ENCODE measurements around the gene SMURF2.

Gene SMURF2

DNA sequence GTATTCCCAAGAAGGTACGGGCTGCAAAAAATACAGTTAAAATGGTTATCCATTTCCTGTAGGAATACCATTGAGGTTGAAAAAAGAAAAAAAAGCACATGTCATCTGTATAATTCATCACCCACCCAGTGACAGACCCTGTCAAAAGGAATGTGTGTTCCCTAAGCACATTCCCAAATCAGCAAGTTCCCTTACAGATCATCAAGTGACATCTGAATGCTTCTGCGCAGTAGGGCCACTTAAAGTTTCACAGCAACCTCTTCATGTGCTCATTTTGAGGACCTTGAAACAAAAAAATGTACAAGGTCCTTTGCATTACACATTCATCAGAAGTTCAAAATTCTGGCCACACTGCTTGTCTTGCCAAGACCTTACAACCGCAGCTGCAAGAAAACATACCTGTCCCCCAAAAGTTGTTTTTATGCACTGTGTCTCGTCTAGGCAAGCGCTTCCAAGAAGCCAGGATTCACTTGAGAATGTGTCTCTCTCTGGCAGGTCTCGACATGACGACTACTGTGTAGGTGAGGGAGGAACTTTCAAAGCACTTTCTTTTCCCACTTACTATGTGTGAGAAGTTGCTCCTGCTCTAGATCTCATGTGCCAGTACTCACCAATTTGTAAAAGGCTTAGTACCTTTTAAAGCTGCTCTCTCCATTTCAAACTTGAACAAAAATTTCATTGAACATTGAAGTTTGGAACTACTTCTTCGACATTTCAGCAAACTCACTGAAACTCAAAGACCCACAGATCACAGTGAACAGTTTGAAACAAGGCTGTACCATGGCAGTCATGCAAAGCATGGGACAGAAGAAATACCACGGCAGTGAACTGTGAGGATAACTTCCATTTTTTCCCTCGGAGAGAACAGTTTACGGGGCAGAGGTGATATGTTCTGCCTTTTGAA, 161.0 kb downstream of the SMURF2 start:
- DNase-seq = no peak

DNA sequence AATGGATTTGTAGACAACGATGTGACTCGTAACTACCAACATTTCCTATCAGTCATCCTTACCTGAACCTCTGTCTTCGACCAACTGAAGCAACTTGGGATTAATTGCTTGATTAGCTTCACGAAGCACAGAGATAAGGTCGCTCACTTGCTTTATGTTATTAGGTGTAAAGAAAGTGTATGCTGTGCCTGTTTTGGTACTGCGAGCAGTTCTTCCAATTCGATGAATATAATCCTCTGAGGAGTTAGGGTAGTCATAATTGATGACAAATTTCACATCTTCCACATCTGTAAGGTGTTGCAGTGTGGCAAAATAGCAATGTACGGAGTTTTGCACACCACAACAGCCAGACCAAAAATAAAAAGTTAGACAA, 161.6 kb downstream of the SMURF2 start:
- no peak for DNase-seq

DNA sequence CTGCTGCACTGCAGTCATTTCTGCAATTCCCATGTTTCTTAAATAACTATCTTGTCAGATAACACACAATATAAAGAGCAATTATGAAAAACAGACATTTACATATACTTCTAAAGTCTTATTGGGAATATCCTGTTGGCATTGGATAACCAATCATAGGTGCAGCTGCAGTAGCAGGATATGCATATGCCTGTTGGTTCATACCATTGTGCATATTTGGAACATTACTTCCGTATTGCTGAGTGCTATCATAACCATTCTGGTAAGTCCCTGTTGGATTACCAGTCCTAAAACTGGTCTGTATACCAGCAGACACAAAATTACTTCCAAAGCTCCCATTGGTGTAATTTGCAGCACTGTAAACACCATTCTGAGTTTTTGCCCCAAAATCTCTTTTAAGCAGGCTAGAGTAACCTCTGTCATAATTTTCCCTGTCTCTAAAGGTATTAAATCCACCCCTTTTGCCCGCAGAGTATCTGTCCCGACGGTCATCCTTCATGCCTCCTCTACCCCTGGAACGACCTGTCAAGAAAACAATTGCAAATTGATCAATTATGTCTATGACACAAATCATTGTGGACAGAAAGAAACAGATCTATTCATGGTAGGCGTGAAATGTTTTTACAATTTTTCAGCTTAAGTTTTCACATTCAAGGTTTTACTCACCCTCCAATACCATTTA, 162.2 kb downstream of the SMURF2 start:
- DNase-seq = no peak

DNA sequence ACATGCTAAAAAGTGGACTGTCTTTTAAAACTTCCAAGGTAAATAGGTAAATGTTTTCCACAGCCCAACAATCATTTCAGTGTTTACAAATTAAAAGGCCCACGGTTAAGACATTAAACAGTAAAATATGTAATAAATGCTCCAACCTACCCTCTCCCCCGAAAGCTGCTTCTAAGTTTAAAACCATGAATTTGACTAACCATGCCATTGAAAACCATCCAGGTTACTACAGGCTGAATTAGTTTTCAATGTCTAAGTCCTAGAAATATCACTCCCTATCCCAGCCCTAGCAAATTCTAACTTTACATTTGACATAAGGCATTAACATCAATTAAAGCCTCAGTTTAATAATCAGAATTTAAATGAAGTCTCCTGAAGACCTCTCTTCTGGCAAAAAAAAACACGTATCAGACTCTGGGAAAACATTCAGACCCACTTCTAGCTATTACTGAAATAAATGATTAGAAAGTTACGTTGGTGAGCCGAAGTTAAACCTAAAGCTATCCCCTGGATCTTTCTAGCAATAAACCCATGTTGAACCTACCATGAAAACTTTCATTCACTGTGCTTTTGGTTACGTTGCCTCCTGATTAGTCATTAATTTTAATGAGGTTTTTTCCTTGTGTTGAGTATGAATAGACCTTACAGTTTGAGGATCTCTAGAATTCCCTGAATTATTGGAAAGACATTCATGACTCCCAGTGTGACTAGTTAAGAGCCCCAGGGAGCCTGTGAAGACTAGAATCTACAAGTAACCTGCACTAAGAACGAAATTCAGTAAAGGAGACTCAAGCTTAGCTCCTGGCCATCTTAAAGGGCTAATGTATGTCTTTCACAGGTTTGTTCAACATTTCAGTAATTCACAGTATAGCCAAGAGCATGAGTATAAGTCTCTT, 163.6 kb downstream of the SMURF2 start:
- DNase-seq = no peak

DNA sequence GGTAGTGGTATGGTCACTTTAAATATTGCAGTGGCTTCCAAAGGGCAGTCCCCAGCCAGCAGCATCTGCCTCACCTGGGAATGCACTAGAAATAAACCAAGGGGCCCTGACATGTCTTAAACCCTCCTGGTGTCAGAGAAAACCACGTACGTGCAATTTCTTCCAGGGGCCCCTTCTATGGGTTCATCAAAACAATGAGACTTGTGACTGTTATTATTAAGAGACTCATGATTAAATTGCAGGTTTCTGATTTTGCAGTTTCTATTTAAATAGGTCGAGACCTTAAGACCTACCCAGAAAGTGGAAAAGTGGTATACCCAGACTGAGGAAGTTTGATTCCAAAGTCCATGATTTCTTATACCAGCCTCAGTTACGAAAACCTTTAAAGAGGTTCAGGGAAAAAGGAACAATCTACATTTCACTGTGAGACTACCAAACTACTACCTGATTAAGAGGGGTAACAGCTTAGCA, 164.5 kb downstream of the SMURF2 start:
- no peak for DNase-seq

DNA sequence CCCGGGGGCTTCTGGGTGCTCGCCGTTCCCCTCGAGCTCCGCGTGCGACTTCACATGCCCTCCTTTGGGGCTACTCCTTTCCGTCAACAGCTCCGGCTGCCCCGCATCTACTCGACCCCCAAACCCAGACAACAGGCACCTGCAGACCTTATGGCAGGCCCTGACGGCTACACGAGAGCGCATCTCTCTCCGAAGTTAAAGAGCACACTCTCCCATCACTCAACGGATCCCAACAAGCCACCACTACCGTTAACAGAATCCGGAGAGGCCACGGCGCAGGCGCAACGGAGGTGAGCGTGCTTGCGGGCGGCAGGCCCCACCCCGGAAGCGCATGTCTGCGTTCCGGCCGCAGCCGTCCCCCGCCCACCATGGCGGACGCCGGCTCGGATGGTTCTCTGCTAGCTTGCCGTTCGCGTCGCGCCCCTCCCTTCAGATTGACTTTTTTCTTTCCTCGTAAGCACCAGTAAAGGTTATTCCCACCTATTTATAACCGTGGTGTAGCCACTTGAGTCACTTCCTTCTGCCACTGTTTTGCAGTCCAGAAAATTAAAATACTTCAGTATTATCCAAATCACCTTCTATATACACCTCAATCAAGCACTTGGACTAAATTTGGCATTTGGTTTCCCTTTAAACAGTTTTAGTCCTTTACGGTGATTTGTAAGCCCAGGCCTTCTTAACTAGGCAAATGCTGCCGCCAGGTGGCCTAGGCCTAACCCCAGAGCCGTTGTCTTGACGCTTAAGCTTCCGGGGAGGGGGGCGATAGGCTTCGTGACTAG, 165.1 kb downstream of the SMURF2 start, which contains the start of gene POLG2:
TSS of gene POLG2 (minus strand) at position 269 of the 779 bp plus-strand sequence. CDS start at position 183, 86 bp downstream.
- peak; percentile 95 for DNase-seq

GRCh38 chr17:64496348-64496785, 165.7 kb downstream of the SMURF2 start:
- DNase-seq = no peak

Data from CD4-positive, alpha-beta T cell treated with Interferon gamma for 1 hour (primary cell).